ENCODE measurements around the gene CAPN10. TPM values are rescaled to one million over a fixed set of nuclear protein-coding genes. Genes with fewer than 3 reads are reported as not detected.
A peak's percentile ranks its signal among the peaks of the same experiment; 100 is the strongest.
"Not testable (repeated sequence)": the region's sequence is repeated elsewhere in the genome, so short reads cannot be mapped to it uniquely, and the experiment has no call there.

The CAPN10 gene
- total RNA-seq, 2 donors from 2014 or later, result 50.4 to 73.9 TPM

DNA sequence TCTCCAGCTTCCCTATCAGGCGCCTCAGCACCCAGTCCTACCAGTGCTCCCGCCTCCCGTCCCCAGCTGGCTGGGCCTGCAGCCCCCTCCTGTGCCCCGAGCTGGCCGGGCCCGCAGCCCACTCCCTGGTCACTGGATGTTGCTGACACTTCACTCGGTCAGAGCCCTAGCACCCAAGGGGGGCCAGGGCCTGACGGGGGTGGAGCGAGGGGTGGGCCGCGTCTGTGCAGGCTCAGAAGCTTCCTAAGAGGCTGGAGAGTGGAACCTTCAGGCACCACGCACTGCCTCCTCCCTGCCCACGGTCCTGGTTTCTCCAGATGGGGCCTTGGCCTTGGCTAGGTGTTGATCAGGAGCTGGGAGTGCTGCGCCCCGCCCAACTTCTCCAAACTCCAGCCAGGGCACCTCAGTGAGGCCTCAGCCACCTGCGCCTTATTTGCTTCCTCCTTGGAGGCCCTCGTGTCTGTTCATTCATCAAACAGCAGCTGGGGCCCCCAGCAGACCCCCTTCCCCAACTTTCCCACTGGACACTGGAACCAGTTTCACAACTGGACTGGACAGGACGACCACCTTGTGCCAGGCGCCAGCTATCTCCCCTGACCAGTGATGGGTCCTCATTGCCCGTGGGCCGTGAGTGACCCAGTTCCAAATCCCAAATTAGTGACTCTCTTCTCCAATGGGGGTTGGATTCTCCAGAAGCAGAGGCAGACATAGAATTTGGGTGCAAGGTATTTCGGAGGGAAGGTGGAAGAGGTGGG lies 16.7 kb downstream of the CAPN10 start:
- ATAC-seq, result no peak
- Mint-ChIP-seq H3K4me3 (no peak overlapping the region), H3K36me3 (no peaks in the 10 kb centered on the region), H3K27ac (no peak overlapping the region), H3K4me1 (ENCODE audit: low read depth in 2 of 2) (peaks cover 0 to 7% of the 10 kb centered on the region in 2 donors), H3K9me3 (no peaks in the 10 kb centered on the region), H3K27me3 (no peaks in the 10 kb centered on the region)
- DNase-seq (ENCODE audit: low spot score), result no peak

DNA sequence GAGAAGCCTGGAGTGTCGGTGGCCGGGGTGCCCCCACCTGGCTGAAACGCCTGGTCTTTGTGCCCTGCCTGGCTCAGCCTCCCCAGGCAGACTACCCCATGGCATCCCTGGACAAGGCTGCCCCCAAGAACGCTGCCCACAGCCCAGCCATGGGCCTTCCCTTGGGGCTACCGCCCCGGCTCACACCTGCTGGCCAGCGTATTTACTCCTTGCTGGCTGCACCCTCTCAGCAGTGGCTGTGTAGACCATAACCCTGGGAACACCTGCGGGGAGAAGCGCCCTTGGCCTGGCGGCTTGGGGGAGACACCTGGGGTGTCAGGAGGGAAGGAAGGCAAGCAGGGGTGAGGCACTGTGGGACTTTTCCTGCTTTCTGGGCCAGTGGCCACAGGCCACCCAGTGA lies 17.3 kb downstream of the CAPN10 start:
- Mint-ChIP-seq H3K36me3 (no peaks in the 10 kb centered on the region), H3K4me1 (ENCODE audit: low read depth in 2 of 2) (peaks cover 0 to 7% of the 10 kb centered on the region in 2 donors), H3K4me3 (no peak overlapping the region), H3K27ac (no peak overlapping the region), H3K27me3 (no peaks in the 10 kb centered on the region), H3K9me3 (no peaks in the 10 kb centered on the region)
- ATAC-seq (no peak), DNase-seq (ENCODE audit: low spot score) (no peak)

DNA sequence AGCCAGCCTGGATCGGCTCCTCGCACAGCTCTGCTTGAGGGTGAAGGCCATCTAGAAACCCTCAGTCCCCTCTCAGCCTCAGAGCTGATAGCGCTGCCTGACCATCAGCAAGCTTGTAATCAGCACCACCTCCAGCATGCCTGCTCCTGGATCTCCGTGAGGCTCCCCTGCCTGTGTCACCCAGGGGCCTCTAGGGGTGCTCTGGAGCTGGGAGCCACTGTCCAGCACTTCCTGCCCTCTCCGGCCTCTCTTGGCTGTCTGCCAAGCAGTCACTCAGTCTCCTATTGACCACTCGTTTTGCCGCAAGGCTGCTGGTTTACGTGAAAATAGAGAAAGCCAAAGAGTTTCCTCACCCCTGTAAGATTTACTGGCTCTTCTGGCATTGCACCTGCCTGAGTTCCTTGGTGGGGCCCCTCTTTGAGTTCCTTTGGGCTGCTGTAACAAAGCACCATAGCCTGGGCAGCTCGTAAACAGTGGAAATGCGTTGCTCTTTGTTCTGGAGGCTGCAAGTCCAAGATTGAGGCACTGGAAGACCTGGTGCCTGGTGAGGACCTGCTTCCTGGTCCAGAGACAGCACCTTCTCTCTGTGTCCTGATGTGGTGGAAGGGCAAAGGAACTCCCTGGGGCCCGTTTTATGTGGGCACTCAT lies 17.9 kb downstream of the CAPN10 start:
- Mint-ChIP-seq H3K27ac (peak overlapping the region in 1 of 2 donors; percentile 76), H3K27me3 (no peaks in the 10 kb centered on the region), H3K4me1 (ENCODE audit: low read depth in 2 of 2) (peaks cover 0 to 7% of the 10 kb centered on the region in 2 donors), H3K36me3 (no peaks in the 10 kb centered on the region), H3K4me3 (no peak overlapping the region), H3K9me3 (no peaks in the 10 kb centered on the region)
- DNase-seq (ENCODE audit: low spot score), result no peak
- ATAC-seq, result peak; percentile 31 to 71

DNA sequence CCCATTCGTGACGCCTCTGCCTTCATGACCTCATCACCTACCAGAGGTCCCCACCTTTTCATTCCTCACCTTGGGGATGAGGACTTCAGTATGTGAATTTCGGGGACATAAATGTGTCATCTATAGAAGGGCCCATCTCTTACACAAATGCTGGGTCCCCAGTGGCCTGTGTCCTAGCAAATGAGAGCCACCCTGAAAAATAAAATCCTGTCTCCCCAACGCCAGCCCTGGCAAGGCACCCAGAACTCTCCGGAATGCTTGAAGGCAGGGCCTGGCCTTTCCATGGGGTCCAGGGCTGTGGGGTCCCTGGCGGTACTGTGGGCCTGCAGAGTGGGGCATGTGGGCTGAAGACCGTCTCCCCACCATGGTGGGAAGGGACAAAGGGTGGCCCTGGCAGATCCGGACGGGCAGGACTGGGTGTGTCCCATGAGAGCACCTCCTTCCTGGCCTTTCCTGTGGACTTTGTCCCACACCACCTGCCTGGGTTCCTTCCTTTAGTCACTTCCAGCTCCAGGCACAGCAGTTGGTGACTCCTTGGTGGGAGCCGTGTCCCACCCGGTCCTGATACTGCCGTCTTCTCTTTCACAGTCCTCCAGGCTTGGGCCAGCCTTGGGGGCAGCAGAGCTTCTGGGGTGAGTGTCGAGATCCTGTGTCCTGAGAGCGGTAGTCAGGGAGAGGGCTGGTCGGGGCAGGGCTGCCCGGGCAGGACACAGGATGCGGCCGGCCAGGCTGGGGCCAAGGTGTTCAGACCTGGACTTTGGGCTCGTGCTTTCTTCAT lies 18.6 kb downstream of the CAPN10 start:
- peak overlapping the region in 1 of 2 donors; percentile 76 for H3K27ac Mint-ChIP-seq
- H3K4me1 Mint-ChIP-seq (ENCODE audit: low read depth in 2 of 2), result peaks cover 0 to 7% of the 10 kb centered on the region in 2 donors
- H3K36me3 Mint-ChIP-seq, result no peaks in the 10 kb centered on the region
- H3K4me3 Mint-ChIP-seq, result no peak overlapping the region
- no peak for ATAC-seq
- no peak for DNase-seq (ENCODE audit: low spot score)
- H3K9me3 Mint-ChIP-seq, result no peaks in the 10 kb centered on the region
- no peaks in the 10 kb centered on the region for H3K27me3 Mint-ChIP-seq

DNA sequence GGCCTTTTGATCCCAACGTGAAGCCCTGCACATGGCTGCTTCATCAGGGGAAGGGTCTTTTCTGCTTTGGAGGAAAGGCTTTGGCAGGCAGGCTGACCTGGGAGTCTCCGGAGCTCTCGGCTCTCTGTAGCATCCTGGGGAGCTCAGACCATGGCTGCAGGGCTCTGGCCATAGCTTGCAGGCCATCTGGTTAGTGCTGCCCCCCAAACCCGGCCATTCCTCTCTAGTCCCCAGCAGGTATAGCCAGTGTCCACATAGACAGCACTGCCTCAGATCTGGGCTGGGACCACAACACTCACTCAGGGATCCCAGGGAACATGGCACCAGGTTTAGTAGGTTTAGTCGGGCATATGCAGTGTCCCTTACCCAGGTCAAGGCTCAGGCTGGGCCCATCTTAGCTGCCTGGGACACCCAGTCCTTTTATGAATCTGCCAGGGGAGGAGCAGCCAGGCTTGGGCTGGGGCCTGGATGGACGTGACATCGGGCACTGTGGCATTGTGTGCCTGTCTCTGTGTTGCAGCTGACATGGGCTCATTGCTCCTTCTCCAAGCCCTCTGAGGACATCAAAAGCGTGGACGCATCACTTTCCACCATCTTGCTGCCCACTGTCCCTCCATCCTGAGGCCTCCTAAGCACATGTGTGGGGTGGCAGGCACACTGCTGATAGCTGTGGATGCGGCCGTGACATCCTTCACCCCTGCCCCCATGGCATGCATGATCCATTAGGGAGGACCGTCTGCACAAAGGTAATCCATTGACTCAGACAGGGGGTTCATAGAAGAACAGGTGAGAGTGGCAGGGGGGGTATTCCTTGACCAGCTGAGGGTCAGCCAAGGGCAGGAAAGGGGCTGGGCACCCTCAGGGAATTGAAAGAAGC lies 19.6 kb downstream of the CAPN10 start:
- Mint-ChIP-seq H3K27ac (no peak overlapping the region), H3K36me3 (no peaks in the 10 kb centered on the region), H3K27me3 (no peaks in the 10 kb centered on the region), H3K4me3 (no peak overlapping the region), H3K9me3 (no peaks in the 10 kb centered on the region), H3K4me1 (ENCODE audit: low read depth in 2 of 2) (peaks cover 0 to 8% of the 10 kb centered on the region in 2 donors)
- no peak for DNase-seq (ENCODE audit: low spot score)
- no peak for ATAC-seq

DNA sequence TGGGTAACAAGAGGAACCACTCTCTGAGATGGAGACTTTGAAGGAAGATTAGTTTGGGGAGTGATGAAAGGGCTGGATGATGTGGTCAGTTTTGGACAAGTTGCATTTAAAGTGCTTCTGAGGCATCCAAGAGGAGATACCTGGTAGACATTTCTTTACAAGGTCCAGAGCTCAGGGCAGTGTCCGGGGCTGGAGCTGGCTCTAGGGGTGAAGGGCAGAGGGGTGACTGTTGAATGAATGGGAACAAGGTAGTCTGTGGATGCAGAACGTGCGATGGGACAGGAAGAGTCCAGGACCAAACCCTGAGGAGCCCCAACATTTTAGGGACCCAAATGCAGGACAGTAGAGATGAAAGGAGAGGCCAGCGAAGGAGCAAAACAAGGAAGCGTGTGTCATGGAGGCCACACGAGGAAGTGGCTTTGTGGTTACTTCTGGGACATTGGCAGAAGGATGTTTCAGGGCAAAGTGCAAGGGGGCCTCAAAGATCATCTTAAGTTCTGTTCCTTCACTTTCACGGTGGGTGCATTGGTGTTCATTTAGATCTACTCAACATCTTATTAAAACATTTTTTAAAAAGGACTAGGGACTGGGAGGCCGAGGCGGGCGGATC lies 25.2 kb downstream of the CAPN10 start:
- Mint-ChIP-seq H3K4me3 (no peak overlapping the region), H3K36me3 (no peaks in the 10 kb centered on the region), H3K9me3 (no peaks in the 10 kb centered on the region), H3K27ac (no peak overlapping the region), H3K4me1 (ENCODE audit: low read depth in 2 of 2) (peaks cover 0 to 18% of the 10 kb centered on the region in 2 donors), H3K27me3 (no peaks in the 10 kb centered on the region)
- DNase-seq (ENCODE audit: low spot score), result peak; percentile 66
- peak; percentile 73 to 74 for ATAC-seq

DNA sequence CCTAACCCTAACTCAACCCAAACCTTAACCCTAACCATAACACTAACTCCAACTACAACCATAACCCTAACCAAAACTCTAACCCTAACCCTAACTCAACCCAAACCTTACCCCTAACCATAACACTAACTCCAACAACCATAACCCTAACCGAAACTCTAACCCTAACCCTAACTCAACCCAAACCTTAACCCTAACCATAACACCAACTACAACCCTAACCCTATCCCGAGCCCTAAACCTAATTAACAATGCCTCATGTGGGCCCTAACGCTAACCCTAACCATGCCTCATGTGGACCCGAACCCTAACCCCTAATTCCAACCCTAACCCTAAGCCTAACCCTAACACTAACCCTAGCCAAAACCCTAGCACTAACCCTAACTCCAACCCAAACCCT lies 27.2 kb downstream of the CAPN10 start:
- ATAC-seq (no peak), DNase-seq (ENCODE audit: low spot score) (no peak)
- Mint-ChIP-seq H3K9me3 (peaks cover 3% of the 10 kb centered on the region), H3K4me3 (no peak overlapping the region), H3K27ac (no peak overlapping the region), H3K27me3 (no peaks in the 10 kb centered on the region), H3K4me1 (ENCODE audit: low read depth in 2 of 2) (peaks cover 6 to 27% of the 10 kb centered on the region in 2 donors), H3K36me3 (no peaks in the 10 kb centered on the region)

DNA sequence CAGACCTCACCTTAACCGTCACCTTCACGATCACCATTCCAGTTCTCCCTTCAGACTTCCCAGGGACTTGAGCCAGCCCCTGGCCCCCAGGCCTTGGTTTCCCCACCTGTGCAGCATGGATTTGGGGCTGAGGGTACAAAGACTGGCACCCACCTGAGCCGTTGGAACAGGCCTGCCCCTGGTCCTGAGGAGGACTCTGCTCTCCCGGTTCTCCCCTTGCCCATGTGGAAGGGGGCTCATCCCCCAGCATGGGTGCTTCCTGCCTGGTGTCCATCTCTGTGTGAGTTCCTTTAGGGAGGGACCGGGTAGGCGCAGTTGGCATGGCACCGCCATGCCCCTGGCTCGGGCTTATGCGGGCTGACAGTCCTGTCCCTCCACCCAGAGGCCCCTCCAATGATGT lies 27.9 kb downstream of the CAPN10 start:
- Mint-ChIP-seq H3K27me3 (no peaks in the 10 kb centered on the region), H3K4me1 (ENCODE audit: low read depth in 2 of 2) (peaks cover 7 to 33% of the 10 kb centered on the region in 2 donors), H3K27ac (no peak overlapping the region), H3K36me3 (no peaks in the 10 kb centered on the region), H3K9me3 (peaks cover 3% of the 10 kb centered on the region), H3K4me3 (no peak overlapping the region)
- ATAC-seq, result no peak
- DNase-seq (ENCODE audit: low spot score), result peak; percentile 38

DNA sequence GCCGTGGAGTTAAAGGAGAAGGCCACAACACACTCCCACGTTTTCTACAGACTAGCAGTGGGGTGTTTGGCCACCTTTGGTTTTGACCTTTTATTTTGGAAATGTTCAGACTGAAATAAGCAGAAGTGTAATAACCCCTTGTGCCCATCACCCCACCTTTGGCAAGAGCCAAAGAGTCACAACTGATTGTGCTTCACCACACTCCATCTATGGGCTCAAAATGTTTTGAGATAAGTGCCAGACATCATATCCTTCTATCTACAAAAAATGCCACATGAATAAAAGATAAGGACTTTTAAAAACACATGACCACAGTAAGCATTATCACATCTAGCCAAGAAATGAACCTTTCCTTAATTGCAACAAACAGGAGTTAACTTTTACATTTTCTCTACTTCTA lies 28.9 kb downstream of the CAPN10 start:
- ATAC-seq, result no peak
- peaks cover 12 to 38% of the 10 kb centered on the region in 2 donors for H3K4me1 Mint-ChIP-seq (ENCODE audit: low read depth in 2 of 2)
- H3K4me3 Mint-ChIP-seq, result no peak overlapping the region
- peaks cover 3% of the 10 kb centered on the region for H3K9me3 Mint-ChIP-seq
- no peaks in the 10 kb centered on the region for H3K27me3 Mint-ChIP-seq
- DNase-seq (ENCODE audit: low spot score), result no peak
- H3K36me3 Mint-ChIP-seq, result no peaks in the 10 kb centered on the region
- H3K27ac Mint-ChIP-seq, result no peak overlapping the region

DNA sequence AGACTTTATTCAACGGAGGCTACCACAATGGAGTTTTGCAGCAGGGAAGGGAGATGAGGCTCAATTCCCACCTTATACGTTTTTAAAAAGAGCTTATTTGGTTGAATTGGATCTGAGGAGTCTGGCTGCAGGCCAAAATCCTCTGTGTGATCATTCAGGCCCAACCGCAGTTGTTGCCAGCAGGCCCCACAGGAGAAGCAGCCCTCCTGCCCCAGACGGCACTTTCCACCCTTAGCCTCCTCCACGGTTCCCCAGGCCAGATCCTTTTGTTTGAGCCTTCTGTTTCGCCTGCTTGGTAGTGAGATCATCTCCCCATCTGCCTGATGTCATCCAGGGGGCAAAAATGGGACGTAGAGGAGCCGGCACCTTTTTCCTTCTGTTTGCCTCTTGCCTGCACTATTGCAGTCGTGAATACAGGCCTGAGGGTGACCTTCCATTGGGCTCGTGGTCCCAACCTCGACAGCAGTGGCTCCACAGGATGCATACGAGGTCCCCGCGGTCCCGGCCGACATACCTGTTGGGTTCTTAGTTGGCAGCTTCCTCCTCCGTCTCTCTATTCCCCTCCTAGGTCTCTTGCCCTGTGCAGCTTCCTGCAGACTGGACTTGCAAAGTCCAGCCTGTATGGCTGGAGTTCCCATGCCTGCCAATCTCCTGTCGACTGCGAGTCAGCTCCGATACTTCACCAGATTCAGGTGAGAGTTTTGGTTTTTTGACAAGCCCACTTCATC lies 29.4 kb downstream of the CAPN10 start:
- DNase-seq (ENCODE audit: low spot score), result peak; percentile 38

DNA sequence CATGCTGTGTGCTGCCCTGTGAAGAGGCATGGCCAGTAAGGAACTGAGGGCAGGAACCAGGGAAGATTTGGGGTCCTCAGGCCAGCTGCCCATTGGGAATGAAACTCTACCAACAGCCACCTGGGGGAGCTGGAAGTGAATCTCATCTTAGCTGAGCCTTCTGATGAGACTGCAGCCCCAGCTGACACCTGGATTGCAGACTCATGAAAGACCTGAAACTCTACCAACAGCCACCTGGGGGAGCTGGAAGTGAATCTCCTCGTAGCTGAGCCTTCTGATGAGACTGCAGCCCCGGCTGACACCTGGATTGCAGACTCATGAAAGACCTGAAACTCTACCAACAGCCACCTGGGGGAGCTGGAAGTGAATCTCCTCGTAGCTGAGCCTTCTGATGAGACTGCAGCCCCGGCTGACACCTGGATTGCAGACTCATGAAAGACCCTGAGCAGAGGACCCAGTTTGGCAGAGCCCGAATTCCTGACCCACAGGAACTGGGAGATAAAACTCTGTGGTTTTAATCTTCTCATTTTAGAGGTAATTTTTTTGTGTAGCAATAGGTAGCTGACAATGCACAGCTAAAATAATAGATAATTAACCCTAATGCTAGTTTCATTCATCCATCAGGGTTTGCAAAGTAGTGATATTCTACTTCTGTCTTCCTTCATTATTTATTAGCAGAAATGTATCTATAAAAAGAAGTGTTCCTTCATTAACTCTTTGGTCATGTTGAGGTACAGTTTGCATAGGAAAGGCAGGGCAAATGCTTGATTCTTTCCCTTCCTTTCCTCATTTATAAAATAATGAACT lies 30.5 kb downstream of the CAPN10 start:
- ATAC-seq; H3K27me3 Mint-ChIP-seq; H3K36me3 Mint-ChIP-seq; H3K4me3 Mint-ChIP-seq; H3K9me3 Mint-ChIP-seq; DNase-seq (ENCODE audit: low spot score): not testable (repeated sequence)
- peak overlapping the region in 1 of 2 donors; percentile 52 for H3K27ac Mint-ChIP-seq
- H3K4me1 Mint-ChIP-seq (ENCODE audit: low read depth in 2 of 2), result peaks cover 26 to 40% of the 10 kb centered on the region in 2 donors

More for the DNA sequence above, 29.4 kb downstream of the CAPN10 start:
- Mint-ChIP-seq H3K27me3 (no peaks in the 10 kb centered on the region), H3K4me1 (ENCODE audit: low read depth in 2 of 2) (peaks cover 17 to 43% of the 10 kb centered on the region in 2 donors), H3K9me3 (peaks cover 3% of the 10 kb centered on the region), H3K36me3 (no peaks in the 10 kb centered on the region), H3K27ac (no peak overlapping the region), H3K4me3 (no peak overlapping the region)
- ATAC-seq, result no peak

DNA sequence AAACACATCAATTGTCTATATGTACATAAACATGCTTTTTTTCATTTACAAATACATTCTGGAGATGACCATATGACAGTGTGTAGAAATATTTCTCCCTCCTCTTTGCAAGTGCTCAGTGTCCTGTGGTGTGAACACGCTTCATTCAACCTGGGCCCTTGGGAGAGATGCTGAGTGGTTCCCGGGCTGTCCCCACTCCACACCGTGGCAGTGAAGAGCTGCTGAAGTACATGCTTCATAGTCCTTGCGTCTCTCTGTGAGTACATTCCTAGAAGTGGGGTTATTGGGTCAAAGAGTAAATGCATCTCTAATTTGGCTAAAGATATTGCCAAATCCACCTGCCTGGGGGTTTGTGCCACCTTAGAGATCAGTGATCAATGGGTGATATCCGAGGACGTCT lies 32.2 kb downstream of the CAPN10 start:
- H3K4me1 Mint-ChIP-seq (ENCODE audit: low read depth in 2 of 2), result peaks cover 38 to 53% of the 10 kb centered on the region in 2 donors
- peak overlapping the region; percentile 27 for H3K4me3 Mint-ChIP-seq
- DNase-seq (ENCODE audit: low spot score) (no peak), ATAC-seq (no peak)
- H3K9me3 Mint-ChIP-seq, result peaks cover 3% of the 10 kb centered on the region
- H3K27me3 Mint-ChIP-seq, result no peaks in the 10 kb centered on the region
- H3K27ac Mint-ChIP-seq, result peak overlapping the region; percentile 74 to 93
- H3K36me3 Mint-ChIP-seq, result no peaks in the 10 kb centered on the region

All from natural killer cell treated with Interleukin-12 subunit alpha and Interleukin-12 subunit beta and Interleukin-15 and Interleukin-18, amount 100 ng/mL, for 72 hours (primary cell).